HUES64 (cell line): ENCODE data around the gene RBBP4.
"Not testable (repeated sequence)": the region's sequence is repeated elsewhere in the genome, so short reads cannot be mapped to it uniquely, and the experiment has no call there.

Experiments used
- H3K27ac ChIP-seq: 2 replicates; pipeline ENCODE4 v1.7.0; 2013; ENCODE audit warnings: low read depth, low read length, inconsistent platforms
- H3K27me3 ChIP-seq: 2 replicates; pipeline ENCODE4 v1.6.1; 2013; ENCODE audit warnings: mild to moderate bottlenecking, low read length; ENCODE audit not compliant: insufficient read depth
- H3K36me3 ChIP-seq: 2 replicates; pipeline ENCODE4 v1.6.1; 2013; ENCODE audit warnings: mild to moderate bottlenecking, low read length; ENCODE audit not compliant: insufficient read depth
- H3K4me1 ChIP-seq: 2 replicates; pipeline ENCODE4 v1.6.1; 2013; ENCODE audit warnings: mild to moderate bottlenecking, low read length, moderate library complexity; ENCODE audit not compliant: insufficient read depth
- H3K4me3 ChIP-seq: 2 replicates; pipeline ENCODE4 v1.5.1; 2013; ENCODE audit warnings: mild to moderate bottlenecking, low read length, moderate library complexity
- H3K9ac ChIP-seq: 2 replicates; pipeline ENCODE4 v1.6.1; 2013; ENCODE audit warnings: mild to moderate bottlenecking, low read depth, low read length
- H3K9me3 ChIP-seq: 2 replicates; pipeline ENCODE4 v1.6.1; 2013; ENCODE audit warnings: low read depth, low read length; ENCODE audit not compliant: insufficient read depth
- WGBS: fragments of 150-250, 120-280 bp; methylation state at CpG from one replicate; pipeline ENCODE4 v1.1.7; 2013; ENCODE audit warnings: missing lambda C conversion rate; 5-methylcytosine and 5-hydroxymethylcytosine counted together

Gene RBBP4

GRCh38 chr1:32644426-32644825 lies 6.6 kb upstream of the RBBP4 start:
- Histone ChIP-seq H3K9me3 (no peaks in the 10 kb centered on the region), H3K9ac (no peak overlapping the region), H3K36me3 (peaks cover 9% of the 10 kb centered on the region; the same call in 1 of the 2 replicates), H3K27ac (no peak overlapping the region), H3K27me3 (no peaks in the 10 kb centered on the region), H3K4me3 (no peak overlapping the region), H3K4me1 (no peaks in the 10 kb centered on the region)
- 92% methylated on average over 3 of the region's 4 CpGs for WGBS

GRCh38 chr1:32647308-32648134 lies 3.5 kb upstream of the RBBP4 start:
- no peaks in the 10 kb centered on the region for H3K27me3 ChIP-seq
- no peak overlapping the region for H3K27ac ChIP-seq
- H3K9me3 ChIP-seq, result no peaks in the 10 kb centered on the region
- no peak overlapping the region for H3K4me3 ChIP-seq
- peaks cover 17% of the 10 kb centered on the region for H3K36me3 ChIP-seq
- 98% methylated on average over 5 of the region's 6 CpGs for WGBS
- H3K4me1 ChIP-seq, result peaks cover 7% of the 10 kb centered on the region; the same call in 1 of the 2 replicates
- H3K9ac ChIP-seq, result no peak overlapping the region

GRCh38 chr1:32650248-32650751 lies 708 bp upstream of the RBBP4 start, which contains the start of gene ZBTB8OS:
ZBTB8OS (minus strand) TSS chr1:32650550; CDS start chr1:32650529, 21 bp downstream.
- Histone ChIP-seq H3K9me3 (no peaks in the 10 kb centered on the region), H3K4me3 (peak within 1 kb of the TSS; percentile 85), H3K36me3 (peaks cover 43% of the 10 kb centered on the region), H3K9ac (peak within 1 kb of the TSS; percentile 99), H3K27ac (peak within 1 kb of the TSS; percentile 99), H3K27me3 (no peaks in the 10 kb centered on the region), H3K4me1 (peaks cover 15% of the 10 kb centered on the region)
- WGBS, result under 1% methylated on average over 21 of the region's 21 CpGs

- WGBS, result 2% methylated on average over 43 of the region's 43 CpGs
- Histone ChIP-seq H3K4me3 (peak overlapping the region; percentile 85), H3K27ac (peak overlapping the region; percentile 99), H3K9me3 (no peaks in the 10 kb centered on the region), H3K4me1 (peaks cover 15% of the 10 kb centered on the region), H3K9ac (peak overlapping the region; percentile 99), H3K36me3 (peaks cover 51% of the 10 kb centered on the region), H3K27me3 (no peaks in the 10 kb centered on the region)
Measured at GRCh38 chr1:32651461-32652073, 559 bp downstream of the RBBP4 start.

GRCh38 chr1:32652244-32652962 lies 1.4 kb downstream of the RBBP4 start:
- Histone ChIP-seq H3K36me3 (peaks cover 56% of the 10 kb centered on the region), H3K9me3 (no peaks in the 10 kb centered on the region), H3K4me3 (peak overlapping the region; percentile 85), H3K9ac (peak overlapping the region; percentile 99), H3K4me1 (peaks cover 15% of the 10 kb centered on the region), H3K27ac (peak overlapping the region; percentile 99), H3K27me3 (no peaks in the 10 kb centered on the region)
- WGBS, result 93% methylated on average over 15 of the region's 16 CpGs

GRCh38 chr1:32659581-32659980 lies 8.6 kb downstream of the RBBP4 start:
- Histone ChIP-seq H3K4me1 (no peaks in the 10 kb centered on the region), H3K9me3 (no peaks in the 10 kb centered on the region), H3K36me3 (peaks cover 100% of the 10 kb centered on the region), H3K27me3 (no peaks in the 10 kb centered on the region), H3K9ac (no peak overlapping the region), H3K4me3 (no peak overlapping the region), H3K27ac (no peak overlapping the region)
- 89% methylated on average over 1 of the region's 1 CpG for WGBS

GRCh38 chr1:32665915-32666314 lies 14.9 kb downstream of the RBBP4 start:
- Histone ChIP-seq H3K4me1 (no peaks in the 10 kb centered on the region), H3K27ac (no peak overlapping the region), H3K9me3 (no peaks in the 10 kb centered on the region), H3K36me3 (peaks cover 100% of the 10 kb centered on the region), H3K4me3 (no peak overlapping the region), H3K27me3 (no peaks in the 10 kb centered on the region), H3K9ac (no peak overlapping the region)
- WGBS, result 100% methylated on average over 1 of the region's 1 CpG

- Histone ChIP-seq H3K4me1 (no peaks in the 10 kb centered on the region), H3K36me3 (peaks cover 100% of the 10 kb centered on the region), H3K9me3 (no peaks in the 10 kb centered on the region), H3K4me3 (no peak overlapping the region), H3K27me3 (no peaks in the 10 kb centered on the region), H3K9ac (no peak overlapping the region), H3K27ac (no peak overlapping the region)
- 95% methylated on average over 12 of the region's 12 CpGs for WGBS
Measured at GRCh38 chr1:32666901-32667566, 16.0 kb downstream of the RBBP4 start.

- H3K4me1 ChIP-seq, H3K27me3 ChIP-seq, H3K27ac ChIP-seq, H3K9me3 ChIP-seq, H3K4me3 ChIP-seq, H3K9ac ChIP-seq: not testable (repeated sequence)
- 96% methylated on average over 5 of the region's 5 CpGs for WGBS
- H3K36me3 ChIP-seq, result peaks cover 100% of the 10 kb centered on the region
Measured at GRCh38 chr1:32668716-32669115, 17.7 kb downstream of the RBBP4 start.

- WGBS, result 64% methylated on average over 3 of the region's 3 CpGs
- Histone ChIP-seq H3K36me3 (peaks cover 98% of the 10 kb centered on the region), H3K9ac (no peak overlapping the region), H3K27ac (no peak overlapping the region), H3K4me1 (no peaks in the 10 kb centered on the region), H3K4me3 (no peak overlapping the region), H3K9me3 (no peaks in the 10 kb centered on the region), H3K27me3 (no peaks in the 10 kb centered on the region)
Measured at GRCh38 chr1:32676945-32677344, 25.9 kb downstream of the RBBP4 start.
